ENCODE results near the gene KIF11.

DNA sequence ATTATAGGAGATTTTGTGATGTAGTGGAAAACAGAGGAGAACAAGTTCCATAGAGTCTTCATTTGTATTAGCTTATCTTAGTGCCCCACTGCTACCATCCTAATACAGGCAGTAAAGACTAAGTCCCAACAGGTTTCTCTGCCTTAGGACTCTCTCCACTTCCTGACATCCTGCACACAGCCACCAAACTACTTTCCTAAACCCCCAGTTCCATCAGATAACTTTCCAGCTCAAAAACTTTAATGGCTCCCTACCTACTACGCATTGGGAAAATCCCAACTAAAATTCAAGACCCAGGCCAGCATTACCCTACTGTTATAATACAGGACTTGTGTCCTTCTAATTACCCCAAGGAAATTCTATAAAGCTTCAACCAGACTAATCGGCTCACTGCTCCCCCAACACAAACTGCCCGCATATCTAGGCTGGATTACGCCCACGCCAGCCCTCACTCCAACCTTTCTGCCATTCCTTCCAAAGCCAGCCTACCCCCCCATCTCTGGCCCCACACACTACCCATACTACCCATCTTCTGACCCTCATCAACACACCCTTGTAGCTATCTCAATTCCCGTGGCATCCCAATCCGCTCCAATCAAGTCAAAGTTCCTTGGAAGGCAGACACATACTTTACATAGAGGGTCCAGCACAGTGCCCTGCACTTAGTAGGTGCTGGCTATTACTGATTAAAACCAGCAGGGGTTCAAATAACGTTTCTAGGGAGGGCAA is 20.4 kb upstream of the KIF11 start:
- TF ChIP-seq, protein P1, sequence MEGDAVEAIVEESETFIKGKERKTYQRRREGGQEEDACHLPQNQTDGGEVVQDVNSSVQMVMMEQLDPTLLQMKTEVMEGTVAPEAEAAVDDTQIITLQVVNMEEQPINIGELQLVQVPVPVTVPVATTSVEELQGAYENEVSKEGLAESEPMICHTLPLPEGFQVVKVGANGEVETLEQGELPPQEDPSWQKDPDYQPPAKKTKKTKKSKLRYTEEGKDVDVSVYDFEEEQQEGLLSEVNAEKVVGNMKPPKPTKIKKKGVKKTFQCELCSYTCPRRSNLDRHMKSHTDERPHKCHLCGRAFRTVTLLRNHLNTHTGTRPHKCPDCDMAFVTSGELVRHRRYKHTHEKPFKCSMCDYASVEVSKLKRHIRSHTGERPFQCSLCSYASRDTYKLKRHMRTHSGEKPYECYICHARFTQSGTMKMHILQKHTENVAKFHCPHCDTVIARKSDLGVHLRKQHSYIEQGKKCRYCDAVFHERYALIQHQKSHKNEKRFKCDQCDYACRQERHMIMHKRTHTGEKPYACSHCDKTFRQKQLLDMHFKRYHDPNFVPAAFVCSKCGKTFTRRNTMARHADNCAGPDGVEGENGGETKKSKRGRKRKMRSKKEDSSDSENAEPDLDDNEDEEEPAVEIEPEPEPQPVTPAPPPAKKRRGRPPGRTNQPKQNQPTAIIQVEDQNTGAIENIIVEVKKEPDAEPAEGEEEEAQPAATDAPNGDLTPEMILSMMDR (IDR thresholded peaks at IDR 0.05), result no peak
- TF ChIP-seq POLR2A (IDR thresholded peaks at IDR 0.05), result no peak
